ENCODE data around the gene GRM7.

The GRM7 gene

GRCh38 chr3:7637694-7638093 lies 776.8 kb downstream of the GRM7 start:
- TF ChIP-seq, protein P1, sequence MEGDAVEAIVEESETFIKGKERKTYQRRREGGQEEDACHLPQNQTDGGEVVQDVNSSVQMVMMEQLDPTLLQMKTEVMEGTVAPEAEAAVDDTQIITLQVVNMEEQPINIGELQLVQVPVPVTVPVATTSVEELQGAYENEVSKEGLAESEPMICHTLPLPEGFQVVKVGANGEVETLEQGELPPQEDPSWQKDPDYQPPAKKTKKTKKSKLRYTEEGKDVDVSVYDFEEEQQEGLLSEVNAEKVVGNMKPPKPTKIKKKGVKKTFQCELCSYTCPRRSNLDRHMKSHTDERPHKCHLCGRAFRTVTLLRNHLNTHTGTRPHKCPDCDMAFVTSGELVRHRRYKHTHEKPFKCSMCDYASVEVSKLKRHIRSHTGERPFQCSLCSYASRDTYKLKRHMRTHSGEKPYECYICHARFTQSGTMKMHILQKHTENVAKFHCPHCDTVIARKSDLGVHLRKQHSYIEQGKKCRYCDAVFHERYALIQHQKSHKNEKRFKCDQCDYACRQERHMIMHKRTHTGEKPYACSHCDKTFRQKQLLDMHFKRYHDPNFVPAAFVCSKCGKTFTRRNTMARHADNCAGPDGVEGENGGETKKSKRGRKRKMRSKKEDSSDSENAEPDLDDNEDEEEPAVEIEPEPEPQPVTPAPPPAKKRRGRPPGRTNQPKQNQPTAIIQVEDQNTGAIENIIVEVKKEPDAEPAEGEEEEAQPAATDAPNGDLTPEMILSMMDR (IDR thresholded peaks at IDR 0.05; ENCODE audit: borderline replicate concordance, control extremely low read depth, extremely low read depth, insufficient read depth, missing control alignments), result no peak
- no peak for DNase-seq (ENCODE audit: low spot score)
- in situ Hi-C loops (cut with MboI; ENCODE audit: low sequenced_read_pairs, unreplicated experiment), result no loop called here

- in situ Hi-C loops (cut with MboI; ENCODE audit: low sequenced_read_pairs, unreplicated experiment), result no loop called here
- no peak for DNase-seq (ENCODE audit: low spot score)
- TF ChIP-seq, protein P1 (IDR thresholded peaks at IDR 0.05; ENCODE audit: borderline replicate concordance, control extremely low read depth, extremely low read depth, insufficient read depth, missing control alignments), result no peak
Measured at GRCh38 chr3:7638103-7638502, 777.2 kb downstream of the GRM7 start.

- DNase-seq (ENCODE audit: low spot score), result no peak
- TF ChIP-seq, protein P1 (IDR thresholded peaks at IDR 0.05; ENCODE audit: borderline replicate concordance, control extremely low read depth, extremely low read depth, insufficient read depth, missing control alignments), result no peak
- in situ Hi-C loops (cut with MboI; ENCODE audit: low sequenced_read_pairs, unreplicated experiment), result no loop called here
Measured at GRCh38 chr3:7640787-7641186, 779.9 kb downstream of the GRM7 start.

DNA sequence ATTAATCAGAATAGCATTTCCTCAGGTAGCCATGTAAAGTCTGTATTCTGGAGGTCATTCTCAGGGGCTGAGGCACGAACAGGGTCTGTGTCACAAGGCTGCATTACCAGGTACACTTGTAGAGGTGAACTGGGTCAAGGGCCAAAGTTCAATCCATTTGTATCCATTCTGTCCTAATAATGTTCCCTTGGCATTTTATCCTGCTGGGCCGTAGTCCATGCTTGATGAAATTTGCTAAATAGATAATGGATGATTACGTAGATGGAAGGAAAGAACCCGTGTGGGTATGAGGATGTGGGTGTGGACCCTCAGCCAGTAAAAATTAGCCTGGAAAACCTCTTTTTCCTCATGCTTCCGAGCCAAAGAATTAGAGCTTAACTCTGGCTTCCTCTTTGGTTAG lies 785.9 kb downstream of the GRM7 start:
- TF ChIP-seq, protein P1 (IDR thresholded peaks at IDR 0.05; ENCODE audit: borderline replicate concordance, control extremely low read depth, extremely low read depth, insufficient read depth, missing control alignments), result no peak
- in situ Hi-C loops (cut with MboI; ENCODE audit: low sequenced_read_pairs, unreplicated experiment), result no loop called here
- no peak for DNase-seq (ENCODE audit: low spot score)

- in situ Hi-C loops (cut with MboI; ENCODE audit: low sequenced_read_pairs, unreplicated experiment), result no loop called here
- TF ChIP-seq, protein P1 (IDR thresholded peaks at IDR 0.05; ENCODE audit: borderline replicate concordance, control extremely low read depth, extremely low read depth, insufficient read depth, missing control alignments), result no peak
- DNase-seq (ENCODE audit: low spot score), result no peak
Measured at GRCh38 chr3:7650466-7650865, 789.6 kb downstream of the GRM7 start.

DNA sequence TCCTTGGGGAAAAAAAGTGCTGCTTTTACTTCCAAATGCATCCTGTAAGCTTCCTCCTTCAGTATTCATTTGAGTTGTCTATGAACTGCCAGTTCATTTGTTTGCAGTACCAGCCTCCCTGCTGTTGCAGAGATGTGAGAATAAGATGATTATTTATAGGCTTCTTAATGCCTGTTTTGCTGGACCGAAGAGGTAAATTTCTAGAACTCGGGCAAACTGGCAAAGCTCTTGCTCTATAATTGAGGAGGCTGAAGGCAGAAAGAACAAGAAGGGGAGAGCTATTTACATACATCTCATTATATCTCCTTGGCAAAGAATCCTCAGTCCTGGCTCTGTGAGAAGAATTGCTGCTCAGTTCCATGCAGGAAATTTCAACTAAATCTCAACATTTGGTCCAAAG lies 790.4 kb downstream of the GRM7 start:
- in situ Hi-C loops (cut with MboI; ENCODE audit: low sequenced_read_pairs, unreplicated experiment), result no loop called here
- TF ChIP-seq, protein P1 (IDR thresholded peaks at IDR 0.05; ENCODE audit: borderline replicate concordance, control extremely low read depth, extremely low read depth, insufficient read depth, missing control alignments), result no peak
- DNase-seq (ENCODE audit: low spot score), result no peak
